HepG2 (cell line): ENCODE measurements around the gene GLIS1. TPM values are rescaled to one million over a fixed set of nuclear protein-coding genes. Genes with fewer than 3 reads are reported as not detected.
A peak's percentile ranks its signal among the peaks of the same experiment; 100 is the strongest.

ENCODE experiments used
- ATAC-seq: fragments of 200-7000 bp; cut with Tn5 transposase; 3 replicates; pipeline ENCODE4 v1.9.1; 2020; ENCODE audit warnings: mild to moderate bottlenecking, moderate library complexity
- BruUV-seq: library from RNA; stranded (reverse); fragments of 400-500 nt; replicated peaks from 2 replicates; lab custom pipeline; 2021; lab: Mats Ljungman, UMichigan
- CTCF ChIA-PET: fragments of 300-600 bp; formaldehyde crosslinking; extraction: SDS; loops from one replicate; lab custom pipeline; 2021; ENCODE audit warnings: low total read pairs, inconsistent platforms, low intra/inter-chr PET ratio; lab: Yijun Ruan, JAX
- POLR2A ChIA-PET: fragments of 350-600 bp; sonication (Branson Sonifier 250); formaldehyde crosslinking; loops from one replicate; lab custom pipeline; 2020; ENCODE audit warnings: antibody characterized with exemption, inconsistent platforms; lab: Yijun Ruan, JAX
- DNase-seq: peaks from one replicate; pipeline ENCODE4 v3.0.0-alpha.2; 2015; ENCODE audit warnings: low spot score
- FAIRE-seq: peaks from 3 replicates; lab custom pipeline; 2011; peaks lifted over from hg19 to GRCh38; lab: Jason Lieb, UNC
- H2AFZ ChIP-seq: one replicate; pipeline ENCODE4 v1.6.1; 2011; ENCODE audit warnings: low read length, inconsistent platforms
- H3K27ac ChIP-seq: fragments of 300-600 bp; 3 replicates; pipeline ENCODE4 v1.8.0; 2011; ENCODE audit warnings: mixed run types, mild to moderate bottlenecking, mixed read lengths, low read length, inconsistent platforms; ENCODE audit not compliant: insufficient read depth; ENCODE audit errors: extremely low read length
- H3K27me3 ChIP-seq, 2 experiments: fragments of 200-600 bp in 1 of 2; 2 replicates in 1 of 2; 3 replicates in 1 of 2; pipeline versions ENCODE4 v1.6.0 to v1.8.0; 2011; ENCODE audit warnings: low read length in 2 of 2, mild to moderate bottlenecking in 2 of 2, moderate library complexity in 2 of 2, inconsistent platforms in 1 of 2; ENCODE audit not compliant: insufficient read depth in 2 of 2, control insufficient read depth in 1 of 2
- H3K36me3 ChIP-seq, 2 experiments: fragments of 200-600 bp in 1 of 2; replicated peaks in 1 of 2; 2 replicates in 1 of 2; 3 replicates in 1 of 2; pipeline versions ENCODE4 v1.5.1 to v1.8.0; 2011; ENCODE audit warnings: low read length in 2 of 2, inconsistent platforms in 1 of 2; ENCODE audit not compliant: insufficient read depth in 2 of 2, control insufficient read depth in 1 of 2
- H3K4me1 ChIP-seq: 2 replicates; pipeline ENCODE4 v1.5.1; 2012; ENCODE audit warnings: low read length, inconsistent platforms; ENCODE audit not compliant: insufficient read depth
- H3K4me2 ChIP-seq: 2 replicates; pipeline ENCODE4 v1.6.0; 2011; ENCODE audit warnings: low read depth, low read length, inconsistent platforms
- H3K4me3 ChIP-seq, 3 experiments: fragments of 200-600 bp in 1 of 3; sonication (generic), shearing (Covaris generic) in 1 of 3; replicated peaks in 1 of 3; 2 replicates each; pipeline ENCODE4 v1.5.1; 2011 to 2016; ENCODE audit warnings: low read length in 3 of 3, inconsistent platforms in 2 of 3, low read depth in 2 of 3, mild to moderate bottlenecking in 2 of 3, control low read depth in 1 of 3, mixed read lengths in 1 of 3; ENCODE audit not compliant: insufficient read depth in 1 of 3
- H3K79me2 ChIP-seq: one replicate; pipeline ENCODE4 v1.6.1; 2011; ENCODE audit warnings: low read length, inconsistent platforms; ENCODE audit not compliant: insufficient read depth
- H3K9ac ChIP-seq: 2 replicates; pipeline ENCODE4 v1.6.0; 2011; ENCODE audit warnings: mild to moderate bottlenecking, low read depth, low read length, inconsistent platforms; ENCODE audit not compliant: insufficient read depth
- H3K9me3 ChIP-seq: 2 replicates; pipeline ENCODE4 v1.5.1; 2012; ENCODE audit warnings: mild to moderate bottlenecking, low read length
- H4K20me1 ChIP-seq: 2 replicates; pipeline ENCODE4 v1.6.0; 2011; ENCODE audit warnings: inconsistent platforms, mild to moderate bottlenecking, low read length, moderate library complexity; ENCODE audit not compliant: insufficient read depth
- PRMT3 ChIP-seq: sonication (generic); formaldehyde crosslinking; IDR thresholded peaks from 2 replicates; pipeline ENCODE4 v1.8.1; 2022; ENCODE audit warnings: low read depth, mild to moderate bottlenecking, moderate library complexity, missing genetic modification reagents, borderline replicate concordance
- TAF15 ChIP-seq: fragments of 200-400 bp; formaldehyde crosslinking; IDR thresholded peaks from one replicate; pipeline ENCODE4 v1.6.1; 2018; ENCODE audit warnings: mild to moderate bottlenecking, low read depth, low read length; ENCODE audit not compliant: poor library complexity, severe bottlenecking
- ZNF629 ChIP-seq: sonication (generic); formaldehyde crosslinking; conservative IDR thresholded peaks from 2 replicates; pipeline ENCODE4 v1.5.0; 2020; ENCODE audit warnings: missing genetic modification reagents
- WGBS: methylation state at CpG from one replicate; pipeline ENCODE4 v1.1.6; 2017; ENCODE audit warnings: low lambda C conversion rate; 5-methylcytosine and 5-hydroxymethylcytosine counted together
- in situ Hi-C: cut with HindIII; loops from 2 replicates; pipeline ENCODE4 v1.10.0; 2017; ENCODE audit warnings: low pct_unique_long_range_greater_than_20kb; ENCODE audit not compliant: extremely low pct_ligation_motif_present
- intact Hi-C: fragments of 100-400 bp; cut with micrococcal nuclease; formaldehyde crosslinking; loops from one replicate; pipeline ENCODE4 v1.10.0; 2022; ENCODE audit not compliant: unreplicated experiment
- polyA plus RNA-seq, 8 experiments: library from polyadenylated mRNA; depleted of rRNA in 3 of 8; stranded (reverse) in 7 of 8; unstranded in 1 of 8; fragments of >200 nt; fragmentation: Illumina TruSeq in 4 of 8; extraction: Trizol in 4 of 8; gene quantifications; 2 replicates each; pipeline versions ENCODE4 v1.2.1 to v1.2.3, GENCODE V29; 2011 to 2016; ENCODE audit warnings: low read depth in 4 of 8, missing spikeins in 1 of 8, mixed read lengths in 1 of 8; ENCODE audit not compliant: insufficient read depth in 1 of 8
- total RNA-seq, 5 experiments: library from RNA; depleted of rRNA; stranded (reverse); fragments of >200 nt; fragmentation: Illumina TruSeq; extraction: Trizol; gene quantifications; 2 replicates each; pipeline ENCODE4 v1.2.3, GENCODE V29; 2016; ENCODE audit warnings: low read depth in 1 of 5

The GLIS1 gene
- total and polyA plus RNA-seq, 2 of the 13 experiments (the other 11 are each of a cell fraction or from before 2014, with no cell fraction given), result 0.03 TPM; not detected in 1

DNA sequence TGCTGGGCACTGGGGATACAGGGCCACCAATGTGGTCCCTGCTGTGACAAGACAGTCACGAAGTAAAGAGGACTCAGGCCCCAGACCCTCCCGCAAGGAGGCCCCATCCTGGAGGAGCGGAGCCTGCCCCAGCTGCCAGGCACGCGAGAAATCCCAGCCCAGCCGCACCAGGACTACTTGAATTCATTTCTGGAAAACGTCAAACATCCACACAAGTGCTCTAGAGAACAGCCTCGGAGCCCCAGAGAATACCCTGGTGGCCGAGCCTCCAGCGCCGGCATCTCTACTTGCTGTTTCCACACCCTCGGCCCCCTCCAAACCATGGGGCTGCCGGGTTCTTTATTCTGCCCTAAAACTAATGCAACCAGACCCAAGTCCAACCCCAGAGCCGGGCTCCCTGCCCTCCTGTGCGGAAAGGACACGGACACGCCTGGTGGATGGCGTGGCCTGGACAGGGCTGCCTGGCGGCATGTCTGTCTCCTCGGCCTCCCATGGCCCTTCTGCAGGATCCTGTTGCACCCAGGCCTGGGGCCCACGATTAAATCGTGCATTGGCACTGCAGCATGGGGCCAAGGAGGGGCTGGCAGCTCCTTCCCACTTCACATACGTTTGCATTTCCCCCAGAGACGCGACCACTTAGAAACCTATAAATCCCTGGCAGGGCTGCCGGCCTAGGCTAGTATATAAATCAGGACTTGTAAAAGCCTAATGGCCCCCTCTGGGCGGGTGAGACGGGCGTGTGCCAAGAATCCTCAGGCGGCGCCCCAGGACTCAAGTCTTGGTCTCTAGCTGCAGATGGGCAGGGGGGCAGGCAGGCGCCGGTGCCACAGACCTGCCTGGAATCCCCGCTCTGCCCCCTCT, 238.5 kb downstream of the GLIS1 start:
- no peak overlapping the region for H3K9ac ChIP-seq
- peaks cover 7 to 41% of the 10 kb centered on the region in 2 experiments; a peak in 4 of 5 replicates for H3K27me3 ChIP-seq
- BruUV-seq, result no TSS peak
- ChIA-PET CTCF (no interaction called here), POLR2A (no interaction called here)
- no peak overlapping the region for H3K4me3 ChIP-seq
- no peaks in the 10 kb centered on the region for H3K4me1 ChIP-seq
- H4K20me1 ChIP-seq, result no peaks in the 10 kb centered on the region
- no peaks in the 10 kb centered on the region for H3K9me3 ChIP-seq
- ATAC-seq, result no peak
- no peak overlapping the region for H2AFZ ChIP-seq
- in situ Hi-C loops (no loop called here), intact Hi-C loops (no loop called here)
- no peak overlapping the region for H3K27ac ChIP-seq
- no peak for FAIRE-seq
- no peak for TF ChIP-seq PRMT3
- no peaks in the 10 kb centered on the region for H3K36me3 ChIP-seq
- 32% methylated on average over 17 of the region's 34 CpGs for WGBS
- no peak for DNase-seq
- no peaks in the 10 kb centered on the region for H3K79me2 ChIP-seq
- H3K4me2 ChIP-seq, result no peak overlapping the region

DNA sequence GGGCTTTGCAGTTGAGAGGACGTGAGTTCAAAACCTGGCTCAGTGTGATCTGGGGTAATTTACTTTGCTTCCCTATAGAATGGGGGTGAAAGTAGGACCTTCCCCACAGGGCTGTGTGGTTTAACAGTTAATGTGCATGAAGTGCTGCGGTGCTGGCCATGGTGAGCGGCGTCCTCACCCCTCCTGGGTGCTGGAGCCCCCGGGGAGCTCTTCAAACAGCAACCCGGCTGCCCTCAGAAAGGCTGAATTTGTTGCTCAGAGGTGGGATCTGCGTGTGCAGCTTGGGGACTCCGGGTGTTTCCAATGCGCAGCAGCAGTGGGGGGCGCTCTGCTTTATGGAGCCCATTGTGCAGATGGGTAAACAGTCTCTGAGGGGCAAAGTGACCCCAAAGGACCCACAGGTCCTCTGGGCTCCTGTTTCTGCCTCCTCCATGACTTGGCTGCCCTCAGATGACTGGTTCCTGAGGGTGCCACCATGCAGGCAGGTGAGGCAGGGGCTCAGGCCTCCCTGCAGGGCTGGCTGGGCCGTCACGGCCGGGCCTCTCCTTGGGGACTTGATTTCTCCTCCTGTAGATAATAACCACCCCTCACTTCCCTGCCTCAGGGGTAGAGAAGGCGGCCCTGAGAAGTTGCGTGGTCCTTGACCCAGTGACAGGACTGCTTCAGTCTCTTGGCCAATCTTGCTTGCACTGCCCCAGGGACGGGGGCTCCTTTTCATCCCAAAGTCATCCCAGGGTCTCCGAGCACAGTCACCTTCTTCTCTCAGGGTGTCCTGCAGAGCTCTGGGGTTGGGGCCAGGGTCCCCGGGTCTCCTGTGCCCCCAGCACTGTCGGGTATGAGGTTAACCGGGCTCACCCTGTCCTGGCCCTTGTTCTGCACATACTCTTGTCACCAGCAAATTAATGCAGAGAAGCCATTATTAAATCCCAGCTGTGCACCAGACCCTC, 239.4 kb downstream of the GLIS1 start:
- in situ Hi-C loops, result no loop called here
- no peak overlapping the region for H3K27ac ChIP-seq
- DNase-seq (no peak), FAIRE-seq (no peak), ATAC-seq (no peak)
- no peaks in the 10 kb centered on the region for H3K79me2 ChIP-seq
- H3K9ac ChIP-seq, result no peak overlapping the region
- H2AFZ ChIP-seq, result no peak overlapping the region
- H3K4me1 ChIP-seq, result no peaks in the 10 kb centered on the region
- intact Hi-C loops, result no loop called here
- POLR2A ChIA-PET, result no interaction called here
- BruUV-seq, result no TSS peak
- H3K36me3 ChIP-seq, result no peaks in the 10 kb centered on the region
- WGBS, result 21% methylated on average over 9 of the region's 20 CpGs
- CTCF ChIA-PET, result no interaction called here
- TF ChIP-seq TAF15, result no peak
- TF ChIP-seq ZNF629, result peak; percentile 29; the same call in 1 of the 2 replicates
- H4K20me1 ChIP-seq, result no peaks in the 10 kb centered on the region
- no peak overlapping the region for H3K4me3 ChIP-seq
- peaks cover 3 to 32% of the 10 kb centered on the region in 2 experiments; a peak in 4 of 5 replicates for H3K27me3 ChIP-seq
- no peaks in the 10 kb centered on the region for H3K9me3 ChIP-seq
- H3K4me2 ChIP-seq, result no peak overlapping the region
